ENCODE data around the gene OXSR1.
A peak's percentile ranks its signal among the peaks of the same experiment; 100 is the strongest.

The OXSR1 gene

GRCh38 chr3:38164952-38165721 is at the start of gene OXSR1:
TSS of gene OXSR1 (plus strand) at chr3:38165537. CDS start at chr3:38165877, 340 bp downstream.
- DNase-seq (ENCODE audit: low read depth), result peak; percentile 100
- TF ChIP-seq CTCF (IDR thresholded peaks at IDR 0.05; ENCODE audit: low read depth, low read length) (no peak), POLR2A (IDR thresholded peaks at IDR 0.05; ENCODE audit: extremely low read depth, insufficient read length) (peak; percentile 70), MYC (IDR thresholded peaks at IDR 0.05; ENCODE audit: low read depth, low read length) (peak; percentile 84), MAX (IDR thresholded peaks at IDR 0.05; ENCODE audit: low read depth, low read length) (peak; percentile 69)
- H3K4me3 ChIP-seq (ENCODE audit: low read depth, low read length), result peak within 1 kb of the TSS; percentile 88

GRCh38 chr3:38115645-38116427 is 49.5 kb upstream of the OXSR1 start:
- no peak for DNase-seq (ENCODE audit: low read depth)
- H3K4me3 ChIP-seq (ENCODE audit: low read depth, low read length), result no peak overlapping the region
- no peak for TF ChIP-seq MAX (IDR thresholded peaks at IDR 0.05; ENCODE audit: low read depth, low read length)
- no peak for TF ChIP-seq POLR2A (IDR thresholded peaks at IDR 0.05; ENCODE audit: extremely low read depth, insufficient read length)
- TF ChIP-seq MYC (IDR thresholded peaks at IDR 0.05; ENCODE audit: low read depth, low read length), result no peak
- no peak for TF ChIP-seq CTCF (IDR thresholded peaks at IDR 0.05; ENCODE audit: low read depth, low read length)

- H3K4me3 ChIP-seq (ENCODE audit: low read depth, low read length), result no peak overlapping the region
- DNase-seq (ENCODE audit: low read depth), result peak; percentile 31
- TF ChIP-seq POLR2A (IDR thresholded peaks at IDR 0.05; ENCODE audit: extremely low read depth, insufficient read length), result no peak
- TF ChIP-seq CTCF (IDR thresholded peaks at IDR 0.05; ENCODE audit: low read depth, low read length), result peak; percentile 32
- no peak for TF ChIP-seq MYC (IDR thresholded peaks at IDR 0.05; ENCODE audit: low read depth, low read length)
- no peak for TF ChIP-seq MAX (IDR thresholded peaks at IDR 0.05; ENCODE audit: low read depth, low read length)
Observed at GRCh38 chr3:38116471-38117162, 48.7 kb upstream of the OXSR1 start.

GRCh38 chr3:38117163-38117716 is 48.1 kb upstream of the OXSR1 start:
- no peak for TF ChIP-seq POLR2A (IDR thresholded peaks at IDR 0.05; ENCODE audit: extremely low read depth, insufficient read length)
- TF ChIP-seq CTCF (IDR thresholded peaks at IDR 0.05; ENCODE audit: low read depth, low read length), result no peak
- TF ChIP-seq MAX (IDR thresholded peaks at IDR 0.05; ENCODE audit: low read depth, low read length), result no peak
- no peak for TF ChIP-seq MYC (IDR thresholded peaks at IDR 0.05; ENCODE audit: low read depth, low read length)
- no peak for DNase-seq (ENCODE audit: low read depth)
- H3K4me3 ChIP-seq (ENCODE audit: low read depth, low read length), result no peak overlapping the region

GRCh38 chr3:38117748-38118420 is 47.5 kb upstream of the OXSR1 start:
- peak; percentile 83 for DNase-seq (ENCODE audit: low read depth)
- H3K4me3 ChIP-seq (ENCODE audit: low read depth, low read length), result no peak overlapping the region
- TF ChIP-seq CTCF (IDR thresholded peaks at IDR 0.05; ENCODE audit: low read depth, low read length) (peak; percentile 76), MAX (IDR thresholded peaks at IDR 0.05; ENCODE audit: low read depth, low read length) (peak; percentile 96), MYC (IDR thresholded peaks at IDR 0.05; ENCODE audit: low read depth, low read length) (peak; percentile 96), POLR2A (IDR thresholded peaks at IDR 0.05; ENCODE audit: extremely low read depth, insufficient read length) (peak; percentile 12)
